HG03469 (cell line): Measurements from ENCODE around the gene SDK2.
"Not testable (repeated sequence)": the region's sequence is repeated elsewhere in the genome, so short reads cannot be mapped to it uniquely, and the experiment has no call there.

Experiments
- ATAC-seq: cut with Tn5 transposase; IDR thresholded peaks from one replicate; pipeline ENCODE4 v1.9.1; 2021; ENCODE audit warnings: mild to moderate bottlenecking, moderate library complexity, moderate number of reproducible peaks; ENCODE audit not compliant: unreplicated experiment

The SDK2 gene

DNA sequence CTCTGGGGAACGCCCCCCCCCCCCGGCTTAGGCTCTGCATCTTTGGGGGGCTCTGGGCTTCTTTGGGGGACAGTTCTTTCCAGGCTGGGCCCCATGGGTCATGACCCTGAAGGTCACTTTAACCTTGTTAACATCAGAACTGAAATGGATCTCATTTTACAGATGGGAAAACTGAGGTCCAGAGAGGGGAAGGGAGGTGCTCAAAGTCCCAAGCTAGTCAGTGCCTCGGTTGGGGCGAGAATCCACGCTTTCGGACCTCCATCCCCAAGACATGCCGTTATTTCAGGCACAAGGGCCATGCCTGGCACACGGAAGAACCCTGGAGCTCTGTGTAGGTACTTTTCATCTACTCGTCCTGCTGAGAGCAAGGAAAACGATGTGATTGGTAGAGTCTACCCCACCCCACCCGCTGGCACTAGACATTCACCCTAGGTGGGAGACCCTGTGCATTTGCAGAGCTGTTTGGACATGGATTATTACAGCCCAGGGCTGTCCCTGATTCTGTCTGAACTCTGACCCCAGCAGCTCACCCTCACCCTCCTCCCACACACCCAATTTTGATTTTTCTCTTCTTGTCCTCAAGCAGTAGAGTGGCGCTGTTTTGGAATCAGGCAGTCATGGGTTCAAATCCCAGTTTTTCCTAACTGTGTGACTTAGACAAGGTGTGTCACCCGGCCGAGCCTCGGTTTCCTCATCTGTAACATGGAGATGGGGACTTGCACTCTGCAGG lies 177.4 kb downstream of the SDK2 start:
- ATAC-seq, result no peak

DNA sequence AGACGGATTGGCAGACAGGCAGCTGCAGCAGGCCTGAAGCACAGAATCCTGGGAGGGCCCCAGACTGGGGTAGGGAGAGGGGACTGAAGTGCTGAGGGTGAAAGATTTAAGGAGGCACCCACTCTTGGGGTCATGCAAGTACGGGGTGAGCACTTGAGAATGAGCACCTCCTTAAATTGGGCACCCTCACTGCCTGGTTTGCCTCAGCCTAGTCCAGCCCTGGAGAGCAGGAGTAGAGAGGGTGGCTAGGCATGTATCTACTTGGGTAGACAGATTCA lies 178.4 kb downstream of the SDK2 start:
- no peak for ATAC-seq

DNA sequence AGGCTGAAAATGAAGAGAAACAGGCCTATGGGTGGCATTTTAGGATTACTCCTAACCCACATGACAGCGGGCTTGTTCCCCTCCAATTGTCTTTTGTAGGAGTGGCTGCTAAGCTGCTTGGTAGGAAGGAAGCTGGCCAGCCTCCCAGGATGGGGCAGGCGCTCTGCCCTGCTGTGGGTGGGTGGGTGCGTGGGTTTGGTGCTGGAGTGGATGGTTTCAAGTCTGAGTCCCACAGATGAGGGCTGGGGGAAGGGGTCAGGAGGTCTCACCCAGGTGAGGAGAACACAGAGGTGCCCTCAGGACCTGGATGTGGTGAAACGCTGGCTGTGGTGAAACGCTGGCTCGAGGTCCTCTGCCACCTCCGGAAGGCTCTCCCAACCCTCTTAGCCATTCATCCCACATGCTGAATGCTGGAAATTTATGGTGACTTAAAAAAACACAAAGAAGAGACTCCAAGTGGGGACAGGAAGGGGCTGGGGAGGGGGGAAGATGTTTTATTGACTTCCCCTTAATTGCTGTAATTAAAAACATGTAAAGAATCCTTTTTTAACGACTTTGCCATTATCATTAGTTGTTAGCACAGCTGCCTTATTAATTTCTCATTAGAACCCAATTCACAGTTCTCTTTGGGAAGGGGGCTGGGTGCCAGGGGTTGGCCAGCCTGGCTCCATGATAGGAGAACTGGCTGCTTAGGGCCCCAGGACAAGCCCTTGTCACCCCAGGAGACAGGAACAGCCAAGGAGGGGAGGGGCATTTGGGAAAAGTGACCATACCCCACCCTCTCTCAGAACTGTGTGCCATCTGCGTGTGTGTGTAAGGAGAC lies 178.9 kb downstream of the SDK2 start:
- ATAC-seq, result no peak

DNA sequence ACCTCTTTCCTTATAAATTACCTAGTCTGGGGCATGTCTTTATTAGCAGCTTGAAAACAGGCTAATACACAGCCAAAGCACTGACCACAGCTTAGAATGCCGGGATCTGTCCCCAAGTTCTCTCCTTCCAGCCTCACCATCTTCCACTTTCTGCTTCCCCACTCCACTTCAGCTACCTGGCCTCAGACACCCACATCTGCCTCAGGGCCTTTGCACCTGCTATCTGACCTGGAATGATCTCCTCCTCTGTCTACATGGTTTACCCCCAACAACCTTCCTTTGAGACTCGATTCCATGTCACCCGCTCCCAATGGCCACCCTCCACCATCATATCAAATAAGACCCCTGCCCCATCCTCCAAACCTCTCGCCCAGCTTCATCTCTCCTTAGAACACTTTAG lies 179.8 kb downstream of the SDK2 start:
- ATAC-seq, result no peak

DNA sequence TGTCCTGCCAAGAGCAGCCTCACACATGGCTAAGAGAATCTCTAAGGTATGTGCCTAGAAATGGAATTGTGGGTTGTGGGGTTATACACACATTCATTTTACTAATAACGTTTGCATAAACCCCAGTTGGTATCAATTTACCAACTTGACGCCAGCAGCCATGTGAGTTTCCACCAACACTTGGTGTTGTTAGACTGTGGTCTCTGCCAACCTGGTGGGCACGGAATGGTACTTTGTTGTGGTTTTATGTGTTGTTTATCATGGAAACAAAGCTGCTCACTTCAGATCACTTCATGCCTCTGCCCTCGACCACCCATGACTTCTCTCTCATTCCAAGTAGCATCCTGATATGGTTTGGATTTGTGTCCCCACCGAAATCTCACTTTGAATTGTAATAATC lies 180.4 kb downstream of the SDK2 start:
- no peak for ATAC-seq

DNA sequence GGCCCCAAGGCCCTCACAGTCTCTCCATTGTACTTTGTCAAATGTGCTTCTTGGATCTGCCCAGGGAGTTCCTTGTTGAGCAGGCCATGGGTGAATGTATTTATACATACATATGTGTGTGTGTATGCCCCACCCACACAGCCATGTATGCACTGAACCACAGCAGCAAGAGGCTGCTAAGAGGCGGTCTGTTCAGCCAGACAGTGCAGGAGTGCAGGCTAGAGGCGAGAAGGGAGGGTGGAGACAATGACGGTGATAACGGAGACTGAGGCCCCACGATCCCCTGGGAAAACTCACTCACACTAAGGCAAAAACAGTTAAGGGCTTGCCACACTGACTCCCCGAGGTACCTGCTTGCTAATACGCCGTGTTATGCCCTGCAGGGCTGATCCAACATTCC lies 181.4 kb downstream of the SDK2 start:
- no peak for ATAC-seq

DNA sequence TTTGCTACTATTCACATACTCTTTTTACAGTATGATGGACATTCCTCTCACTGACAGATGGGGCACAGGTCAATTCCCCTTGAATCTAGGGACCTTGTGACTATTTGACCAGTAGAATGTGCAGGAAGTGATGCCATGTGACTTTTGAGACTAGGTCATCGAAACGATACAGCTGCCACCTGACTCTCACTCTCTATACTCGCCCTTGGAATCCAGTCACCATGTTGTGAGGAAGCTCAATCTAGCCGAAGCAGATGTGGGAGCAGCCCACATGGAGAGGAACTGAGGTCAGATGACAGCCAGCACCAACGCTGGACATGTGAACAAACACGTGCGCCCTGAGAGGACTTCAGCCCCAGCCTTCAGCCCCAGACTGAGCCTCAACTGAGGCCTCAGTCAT lies 184.3 kb downstream of the SDK2 start:
- no peak for ATAC-seq

DNA sequence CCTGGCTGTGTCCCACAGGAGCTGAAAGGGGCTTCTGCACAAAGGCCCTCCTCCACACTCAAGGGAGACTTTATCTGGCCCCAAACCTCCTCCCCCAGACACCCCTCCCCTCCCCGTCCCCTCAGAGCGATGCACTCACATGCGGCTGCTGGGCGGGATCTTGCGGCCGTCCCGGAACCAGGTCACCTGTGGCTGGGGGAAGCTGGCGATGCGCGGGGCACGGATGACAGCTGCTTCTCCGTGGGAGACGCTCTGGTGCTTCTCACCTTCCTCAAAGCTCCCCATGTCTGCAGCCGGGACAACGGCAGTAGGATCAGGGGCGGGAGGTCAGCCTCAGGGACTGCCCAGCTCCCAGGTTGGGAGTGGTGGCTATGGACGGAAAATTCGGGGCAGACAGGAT lies 188.5 kb downstream of the SDK2 start:
- ATAC-seq, result no peak

DNA sequence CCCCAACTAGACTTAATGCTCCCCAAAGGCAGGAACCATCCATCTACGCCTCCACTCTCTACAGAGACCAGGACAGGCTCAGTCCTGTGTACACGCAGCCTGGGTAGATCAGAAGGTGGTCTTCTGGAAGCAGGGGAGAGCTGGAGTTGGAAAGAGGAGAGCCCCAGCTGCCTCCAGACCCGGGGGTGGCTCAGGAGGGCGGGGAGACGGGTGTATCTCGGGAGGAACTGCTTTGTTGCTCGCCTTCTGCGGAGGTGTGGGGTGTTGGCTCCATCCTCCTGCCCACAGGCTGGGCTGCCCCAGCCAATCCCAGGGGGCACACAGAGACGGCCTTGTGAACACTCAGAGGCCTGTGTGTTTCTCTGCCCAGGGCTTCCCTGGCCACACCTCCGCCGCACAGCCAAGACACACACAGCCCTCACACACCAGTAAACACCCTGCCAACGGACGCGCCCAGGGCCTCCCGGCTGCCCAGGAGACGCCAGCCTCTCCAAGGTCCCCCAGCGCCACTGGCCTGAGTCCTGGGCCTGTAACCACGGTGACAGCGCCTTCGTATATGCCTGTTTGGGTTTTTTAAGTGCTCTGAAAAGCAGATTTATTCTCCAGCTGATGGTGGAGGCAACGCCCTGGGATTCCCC lies 189.1 kb downstream of the SDK2 start:
- no peak for ATAC-seq

DNA sequence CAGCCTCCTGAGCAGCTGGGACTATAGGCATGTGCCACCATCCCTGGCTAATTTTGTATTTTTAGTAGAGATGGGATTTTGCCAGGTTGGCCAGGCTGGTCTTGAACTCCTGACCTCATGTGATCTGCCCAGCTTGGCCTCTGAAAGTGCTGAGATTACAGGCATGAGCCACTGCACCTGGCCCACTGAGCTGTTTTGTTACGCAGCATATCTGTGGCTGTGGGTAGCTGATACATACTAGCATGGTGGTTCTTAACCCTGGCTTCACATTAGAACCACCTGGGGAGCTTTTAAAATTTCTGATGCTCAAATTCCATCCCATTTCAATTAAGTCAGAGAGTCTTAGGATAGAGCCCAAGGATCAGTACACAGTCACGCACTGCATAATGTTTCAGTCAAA lies 190.8 kb downstream of the SDK2 start:
- ATAC-seq, result not testable (repeated sequence)

DNA sequence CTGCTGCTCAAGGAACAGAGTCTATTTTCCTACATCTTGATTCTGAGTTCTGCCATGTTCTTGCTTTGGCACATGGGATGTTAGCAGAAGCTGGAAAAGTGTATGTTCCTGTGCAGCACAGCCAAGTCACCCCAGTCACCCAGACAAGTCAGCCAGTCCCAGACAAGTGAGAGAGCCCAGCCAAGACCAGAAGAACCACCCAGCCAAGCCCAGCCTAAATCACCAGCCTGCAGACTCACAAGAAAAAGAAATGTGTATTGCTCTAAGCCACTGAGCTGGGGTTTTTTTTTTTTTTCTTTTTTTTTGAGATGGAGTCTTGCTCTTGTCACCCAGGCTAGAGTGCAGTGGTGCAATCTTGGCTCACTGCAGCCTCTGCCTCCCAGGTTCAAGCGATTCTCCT lies 191.2 kb downstream of the SDK2 start:
- ATAC-seq, result no peak

DNA sequence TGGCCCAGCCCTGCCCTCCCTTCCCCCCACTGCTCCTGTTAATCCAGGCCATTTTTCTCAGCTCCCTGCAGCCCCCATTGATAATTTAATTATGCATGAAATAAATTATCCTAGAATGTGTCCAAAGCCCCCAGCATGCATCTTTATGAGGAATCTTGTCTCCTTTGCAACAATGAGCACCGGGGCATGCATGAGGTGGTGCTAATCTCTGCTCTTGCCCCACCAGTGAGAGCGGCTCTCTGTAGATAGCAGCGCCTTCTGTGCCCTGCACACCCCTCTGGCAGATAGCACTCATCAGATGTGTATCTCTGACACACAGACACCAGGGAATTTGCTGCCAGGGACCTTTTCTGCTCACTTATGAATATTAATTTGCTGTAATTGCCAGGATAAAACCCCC lies 192.2 kb downstream of the SDK2 start:
- no peak for ATAC-seq

DNA sequence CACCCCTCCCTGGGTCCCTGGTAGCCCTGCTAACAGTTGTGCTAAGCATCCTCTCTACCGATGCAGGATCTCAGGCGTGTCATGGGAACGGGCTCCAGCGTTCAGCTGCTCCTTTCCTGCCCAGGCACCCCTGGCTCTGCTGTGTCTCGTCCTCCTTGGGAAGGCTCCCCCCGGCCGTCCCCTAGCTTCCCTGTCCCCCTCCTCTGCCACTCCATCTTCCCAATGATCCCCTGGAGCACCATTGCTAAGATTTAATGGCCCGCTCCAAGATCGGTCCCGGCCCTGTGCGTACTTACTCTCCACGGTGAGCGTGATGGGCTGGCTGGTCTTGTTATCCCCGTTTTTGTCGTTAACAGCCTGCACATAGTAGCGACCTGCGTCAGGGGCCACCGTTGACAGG lies 196.9 kb downstream of the SDK2 start:
- no peak for ATAC-seq

DNA sequence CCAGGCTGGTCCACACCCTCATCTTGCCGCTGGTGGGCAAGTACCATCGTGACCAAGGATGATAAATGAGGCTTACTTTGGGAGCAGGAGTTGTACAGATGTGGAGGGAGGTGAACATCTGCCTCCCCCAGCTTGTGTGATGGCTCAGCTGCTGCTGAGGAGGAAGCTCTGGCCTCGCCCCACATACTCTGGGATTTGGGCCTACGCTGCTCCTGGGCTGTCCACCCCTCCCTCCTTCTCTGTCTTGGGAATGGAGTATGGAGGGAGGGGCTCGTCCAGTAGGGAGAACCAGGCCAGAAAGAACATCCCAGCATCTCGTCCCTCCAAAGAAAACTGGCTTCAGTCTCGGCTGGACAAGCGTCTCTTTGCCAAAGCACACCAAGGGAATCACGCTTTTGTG lies 197.6 kb downstream of the SDK2 start:
- ATAC-seq, result no peak

DNA sequence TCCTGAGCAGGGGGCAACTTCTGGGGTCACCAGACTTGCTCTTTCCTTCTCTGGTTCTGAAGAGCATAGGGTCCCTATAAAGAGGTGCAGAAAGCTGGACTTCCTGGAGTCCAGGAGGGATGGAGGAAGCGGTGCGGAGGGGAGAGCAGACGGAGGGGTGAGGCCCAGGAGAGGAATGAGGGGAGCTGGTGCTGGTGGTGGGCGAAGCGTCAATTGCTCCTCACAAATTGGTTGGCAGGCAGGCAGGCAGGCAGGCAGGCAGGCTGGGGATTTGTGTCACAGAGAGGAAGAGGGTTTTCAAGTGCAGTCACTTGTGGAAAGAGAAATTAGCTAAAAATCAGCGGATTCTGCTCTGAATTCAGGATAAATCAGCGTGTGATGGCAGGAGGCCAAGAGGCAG lies 198.8 kb downstream of the SDK2 start:
- no peak for ATAC-seq

DNA sequence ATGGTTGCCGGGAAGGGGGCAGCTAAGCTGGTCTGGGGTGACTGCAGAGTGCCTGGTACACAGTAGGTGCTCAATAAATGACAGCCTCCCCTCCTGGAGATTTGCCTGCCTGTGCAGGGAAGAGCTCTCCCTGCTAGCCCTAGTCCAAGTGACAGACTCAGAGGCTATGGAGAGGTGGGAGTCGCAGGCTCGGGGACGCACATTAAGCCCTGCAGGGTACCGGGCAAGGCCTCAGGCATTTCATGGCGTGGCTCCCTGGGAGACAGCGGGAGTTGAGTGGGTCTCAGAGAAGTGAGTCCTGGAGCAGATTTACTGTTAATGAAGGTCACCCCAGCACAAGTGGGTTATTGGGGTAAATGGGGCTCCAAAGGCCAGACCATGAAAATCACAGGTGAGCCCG lies 200.2 kb downstream of the SDK2 start:
- no peak for ATAC-seq

DNA sequence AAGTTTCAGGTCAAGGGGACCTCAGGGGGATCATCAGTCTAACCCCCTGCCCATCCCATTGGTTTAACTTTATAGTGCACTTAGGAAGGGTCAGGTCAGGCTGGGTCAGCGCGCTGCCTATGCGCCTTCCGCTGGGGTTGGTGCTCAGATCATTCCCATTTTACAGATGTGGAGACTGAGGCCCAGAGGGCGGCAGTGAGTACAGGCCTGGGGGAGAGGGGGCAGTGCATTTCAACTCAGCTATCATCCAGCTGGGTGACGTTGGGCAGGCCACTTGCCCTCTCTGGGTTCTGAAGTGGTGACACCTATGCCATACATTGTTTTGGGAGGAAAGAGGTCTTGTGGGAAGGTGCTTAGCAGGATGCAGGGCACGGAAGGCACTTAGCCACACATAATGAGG lies 204.6 kb downstream of the SDK2 start:
- no peak for ATAC-seq

DNA sequence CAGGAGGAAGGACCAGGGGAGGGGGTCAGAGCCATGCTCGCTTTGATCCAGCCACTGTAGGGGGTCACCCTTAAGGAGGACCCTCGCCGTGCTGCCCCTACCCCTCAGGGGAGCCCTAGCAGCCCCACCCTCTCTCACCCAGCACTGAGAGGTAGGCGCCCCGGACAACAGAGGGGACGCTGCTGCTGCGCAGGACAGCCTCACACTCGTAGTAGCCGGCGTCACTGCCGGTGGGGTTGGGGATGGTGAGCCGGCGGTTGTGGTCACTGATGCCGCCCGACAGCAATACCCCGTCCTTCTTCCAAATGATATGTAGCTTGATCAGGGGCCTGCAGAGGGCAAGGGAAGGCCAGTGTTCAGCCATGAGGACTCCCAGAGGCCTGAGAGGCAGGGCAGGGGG lies 206.4 kb downstream of the SDK2 start:
- ATAC-seq, result no peak

DNA sequence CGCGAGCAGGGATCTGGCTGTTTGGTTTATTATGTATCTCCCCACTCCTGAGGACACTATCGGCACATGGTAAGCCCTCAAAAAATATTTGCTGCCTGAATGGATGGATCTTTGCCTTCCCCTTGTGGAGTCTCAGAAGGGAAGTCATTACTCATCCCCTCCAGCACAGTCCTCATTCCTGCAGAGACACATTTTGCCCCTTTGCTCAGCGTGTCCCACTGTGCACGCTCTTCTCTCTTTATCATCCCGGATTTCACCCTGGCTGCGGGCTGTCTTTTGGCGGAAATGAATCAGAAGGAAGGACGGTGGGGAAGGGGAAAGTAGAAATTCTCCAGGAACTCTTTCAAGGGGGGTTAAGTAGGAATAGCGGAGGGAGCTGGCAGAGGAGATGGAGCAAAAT lies 207.3 kb downstream of the SDK2 start:
- ATAC-seq, result no peak

DNA sequence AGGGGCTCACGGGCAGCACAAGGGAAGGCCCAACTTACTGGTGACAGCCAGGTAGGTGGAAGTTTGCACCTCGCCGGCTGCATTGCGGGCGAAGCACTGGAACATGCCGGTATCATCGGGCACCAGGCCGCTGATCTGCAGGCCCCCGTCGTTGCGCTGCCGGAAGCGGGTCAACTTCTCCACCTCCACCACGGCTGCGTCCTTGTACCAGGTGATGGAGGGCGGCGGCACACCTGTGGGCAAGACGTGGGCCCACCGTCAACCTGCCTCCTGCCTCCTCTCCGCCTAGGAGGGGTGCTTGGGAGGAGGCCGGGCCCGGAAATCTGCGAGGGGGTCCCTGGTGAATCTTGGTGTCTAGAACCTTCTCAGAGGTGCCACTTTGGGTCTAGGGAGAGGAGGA lies 208.8 kb downstream of the SDK2 start:
- no peak for ATAC-seq

DNA sequence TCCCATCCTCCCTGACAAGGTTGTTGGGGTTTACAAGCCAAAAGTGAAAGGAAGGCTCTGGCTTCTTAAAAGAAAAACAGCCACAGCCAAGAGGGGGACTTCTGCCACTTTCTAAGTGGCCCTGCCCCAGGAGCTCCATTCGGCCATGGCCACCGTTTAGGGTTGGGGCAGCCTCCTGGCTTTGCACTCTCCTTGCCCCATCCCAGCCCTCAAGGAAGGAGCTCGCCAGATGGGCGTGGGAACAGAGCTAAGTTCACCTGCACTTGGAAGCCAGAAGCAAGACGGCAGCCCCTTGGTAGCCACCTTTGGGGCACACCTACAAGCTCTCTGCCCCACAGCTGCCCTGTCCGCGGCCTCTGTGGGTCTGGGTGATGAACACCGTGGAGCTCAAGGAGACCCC lies 210.1 kb downstream of the SDK2 start:
- ATAC-seq, result no peak

DNA sequence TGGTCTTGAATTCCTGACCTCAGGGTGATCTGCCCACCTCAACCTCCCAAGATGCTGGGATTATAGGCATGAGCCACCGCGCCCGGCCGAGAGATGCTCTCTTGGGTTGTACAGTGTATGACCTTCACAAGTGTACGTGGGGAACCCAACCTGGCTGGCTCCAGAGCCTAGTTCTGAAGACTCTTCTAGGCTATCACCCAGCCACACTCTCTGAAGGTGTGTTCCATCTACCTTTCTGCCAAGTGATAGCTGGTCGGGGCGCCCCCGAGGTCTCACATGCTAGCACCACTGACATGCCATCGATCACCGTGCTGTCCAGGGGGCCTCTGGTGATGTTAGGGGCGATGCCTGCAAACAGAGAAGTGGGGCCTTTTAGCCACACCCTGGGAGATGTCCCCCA lies 210.7 kb downstream of the SDK2 start:
- no peak for ATAC-seq
